ENCODE measurements around the gene KHK. TPM values are rescaled to one million over a fixed set of nuclear protein-coding genes. Genes with fewer than 3 reads are reported as not detected.

The KHK gene
- total RNA-seq, 3 donors from 2014 or later = 6.3 to 14.7 (median 8.1) TPM

- Histone ChIP-seq H3K4me3 (no peak overlapping the region), H3K9me3 (no peaks in the 10 kb centered on the region), H3K4me1 (ENCODE audit: low read depth) (peaks cover 28% of the 10 kb centered on the region), H3K36me3 (ENCODE audit: low read depth) (no peaks in the 10 kb centered on the region)
- ATAC-seq (no peak), DNase-seq (no peak)
- no peak for TF ChIP-seq CTCF (IDR thresholded peaks at IDR 0.05)
- intact Hi-C loops (cut with DNase I, micrococcal nuclease) = no loop called here
These were observed 9.3 kb upstream of the KHK start for GRCh38 chr2:27077231-27077630.

GRCh38 chr2:27078267-27079194, 8.0 kb upstream of the KHK start, which contains the start of gene EMILIN1:
EMILIN1 (plus strand) TSS chr2:27078615; CDS start chr2:27079066, 451 bp downstream.
- H3K9me3 ChIP-seq = no peaks in the 10 kb centered on the region
- peaks cover 33% of the 10 kb centered on the region for H3K4me1 ChIP-seq (ENCODE audit: low read depth)
- intact Hi-C loops (cut with DNase I, micrococcal nuclease) = no loop called here
- peak within 1 kb of the TSS; percentile 11 for H3K4me3 ChIP-seq
- peak; percentile 61 to 80 (median 75) for DNase-seq
- peak; percentile 20 for ATAC-seq
- no peaks in the 10 kb centered on the region for H3K36me3 ChIP-seq (ENCODE audit: low read depth)
- TF ChIP-seq CTCF (IDR thresholded peaks at IDR 0.05) = no peak

GRCh38 chr2:27079233-27080139, 7.1 kb upstream of the KHK start:
- H3K9me3 ChIP-seq = no peaks in the 10 kb centered on the region
- no peak for DNase-seq
- no peak for TF ChIP-seq CTCF (IDR thresholded peaks at IDR 0.05)
- ATAC-seq = no peak
- peak overlapping the region; percentile 11 for H3K4me3 ChIP-seq
- intact Hi-C loops (cut with DNase I, micrococcal nuclease) = loop anchor here in 1 of 2 donors (10.0 kb wide), 2 partner anchors 45 to 115 kb away; partner anchors contain the start of gene TMEM214
- peaks cover 28% of the 10 kb centered on the region for H3K4me1 ChIP-seq (ENCODE audit: low read depth)
- H3K36me3 ChIP-seq (ENCODE audit: low read depth) = no peaks in the 10 kb centered on the region

GRCh38 chr2:27080140-27080469, 6.5 kb upstream of the KHK start:
- Histone ChIP-seq H3K4me3 (no peak overlapping the region), H3K36me3 (ENCODE audit: low read depth) (no peaks in the 10 kb centered on the region), H3K9me3 (no peaks in the 10 kb centered on the region), H3K4me1 (ENCODE audit: low read depth) (peaks cover 24% of the 10 kb centered on the region)
- intact Hi-C loops (cut with DNase I, micrococcal nuclease) = loop anchor here in 1 of 2 donors (10.0 kb wide), 2 partner anchors 45 to 115 kb away; partner anchors contain the start of gene TMEM214
- DNase-seq (peak in 1 of 3 donors; percentile 60), ATAC-seq (no peak)
- TF ChIP-seq CTCF (IDR thresholded peaks at IDR 0.05) = no peak

- Histone ChIP-seq H3K4me3 (no peak overlapping the region), H3K4me1 (ENCODE audit: low read depth) (peaks cover 28% of the 10 kb centered on the region), H3K36me3 (ENCODE audit: low read depth) (no peaks in the 10 kb centered on the region), H3K9me3 (no peaks in the 10 kb centered on the region)
- DNase-seq = peak; percentile 23 to 63 (median 52)
- no peak for TF ChIP-seq CTCF (IDR thresholded peaks at IDR 0.05)
- intact Hi-C loops (cut with DNase I, micrococcal nuclease) = loop anchor here in 1 of 2 donors (10.0 kb wide), 2 partner anchors 46 to 116 kb away; partner anchors contain the start of gene TMEM214
- ATAC-seq = no peak
These were observed 6.0 kb upstream of the KHK start for GRCh38 chr2:27080603-27080936.
